ENCODE results near the gene JMJD8. TPM values are rescaled to one million over a fixed set of nuclear protein-coding genes. Genes with fewer than 3 reads are reported as not detected.
"Not testable (repeated sequence)": the region's sequence is repeated elsewhere in the genome, so short reads cannot be mapped to it uniquely, and the experiment has no call there.

The JMJD8 gene
- total RNA-seq, 1 donor from 2014 or later = 46.1 TPM

DNA sequence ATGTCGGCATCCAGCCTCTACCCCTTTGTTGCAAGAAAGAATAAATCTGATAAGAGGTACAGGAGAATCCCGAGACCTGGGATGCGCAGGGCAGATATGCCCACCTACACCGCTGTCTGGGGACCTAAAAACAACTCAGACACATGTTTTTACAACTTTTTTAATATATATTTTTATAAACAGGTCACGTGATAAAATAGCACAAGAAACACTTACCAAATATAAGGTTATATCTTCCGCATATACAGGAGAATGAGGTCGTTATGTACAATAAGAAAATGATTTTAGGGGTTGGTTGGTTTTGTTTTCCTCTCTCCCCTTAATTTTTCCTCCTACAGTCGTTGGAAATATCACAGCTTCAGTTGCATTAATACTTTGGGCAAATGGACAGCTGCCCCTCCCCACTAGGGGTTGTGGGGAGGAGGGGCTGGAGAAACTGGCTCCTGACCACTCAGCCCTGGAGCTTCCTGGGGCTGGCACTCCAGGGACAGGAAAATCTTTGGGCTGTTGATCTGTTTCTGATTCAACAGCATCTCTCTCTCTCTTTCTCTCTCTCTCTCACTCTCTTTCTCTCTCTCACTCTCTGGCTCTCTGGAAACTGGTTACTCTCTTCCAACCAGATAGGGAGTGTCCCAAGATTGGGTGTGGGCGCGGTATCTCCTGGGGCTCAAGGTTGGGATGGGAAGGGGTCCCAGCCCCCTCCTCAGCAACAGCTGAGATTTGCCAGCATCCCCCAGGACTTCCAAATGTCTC lies 8.4 kb upstream of the JMJD8 start:
- DNase-seq (ENCODE audit: low spot score in 2 of 2, unreplicated experiment in 2 of 2) = no peak
- H3K9me3 Mint-ChIP-seq = no peaks in the 10 kb centered on the region
- H3K4me3 Mint-ChIP-seq = peak overlapping the region; percentile 6
- H3K36me3 Mint-ChIP-seq = no peaks in the 10 kb centered on the region
- H3K27ac Mint-ChIP-seq = no peak overlapping the region
- peaks cover 62% of the 10 kb centered on the region for H3K27me3 Mint-ChIP-seq (ENCODE audit: low read depth)
- TF ChIP-seq, protein P1, sequence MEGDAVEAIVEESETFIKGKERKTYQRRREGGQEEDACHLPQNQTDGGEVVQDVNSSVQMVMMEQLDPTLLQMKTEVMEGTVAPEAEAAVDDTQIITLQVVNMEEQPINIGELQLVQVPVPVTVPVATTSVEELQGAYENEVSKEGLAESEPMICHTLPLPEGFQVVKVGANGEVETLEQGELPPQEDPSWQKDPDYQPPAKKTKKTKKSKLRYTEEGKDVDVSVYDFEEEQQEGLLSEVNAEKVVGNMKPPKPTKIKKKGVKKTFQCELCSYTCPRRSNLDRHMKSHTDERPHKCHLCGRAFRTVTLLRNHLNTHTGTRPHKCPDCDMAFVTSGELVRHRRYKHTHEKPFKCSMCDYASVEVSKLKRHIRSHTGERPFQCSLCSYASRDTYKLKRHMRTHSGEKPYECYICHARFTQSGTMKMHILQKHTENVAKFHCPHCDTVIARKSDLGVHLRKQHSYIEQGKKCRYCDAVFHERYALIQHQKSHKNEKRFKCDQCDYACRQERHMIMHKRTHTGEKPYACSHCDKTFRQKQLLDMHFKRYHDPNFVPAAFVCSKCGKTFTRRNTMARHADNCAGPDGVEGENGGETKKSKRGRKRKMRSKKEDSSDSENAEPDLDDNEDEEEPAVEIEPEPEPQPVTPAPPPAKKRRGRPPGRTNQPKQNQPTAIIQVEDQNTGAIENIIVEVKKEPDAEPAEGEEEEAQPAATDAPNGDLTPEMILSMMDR (IDR thresholded peaks at IDR 0.05; ENCODE audit: unreplicated experiment) = no peak
- H3K4me1 Mint-ChIP-seq = peaks cover 20% of the 10 kb centered on the region

DNA sequence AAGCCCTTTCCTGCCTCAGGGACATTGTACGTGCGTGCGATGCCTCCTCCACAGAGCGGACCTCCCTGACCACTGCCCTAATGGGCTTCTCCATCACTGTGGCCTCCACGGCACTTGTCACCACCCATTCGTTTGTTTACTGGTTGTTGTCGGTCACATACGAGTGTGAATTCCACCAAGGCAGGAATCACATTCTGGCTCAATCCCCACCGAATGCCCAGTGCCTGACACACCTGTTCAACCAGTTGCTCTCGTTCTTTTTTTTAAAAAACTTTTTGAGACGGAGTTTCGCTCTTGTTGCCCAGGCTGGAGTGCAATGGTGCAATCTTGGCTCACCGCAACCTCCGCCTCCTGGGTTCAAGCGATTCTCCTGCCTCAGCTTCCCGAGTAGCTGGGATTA lies 7.1 kb upstream of the JMJD8 start:
- not testable (repeated sequence) for H3K9me3 Mint-ChIP-seq; H3K27ac Mint-ChIP-seq; H3K36me3 Mint-ChIP-seq; DNase-seq (ENCODE audit: low spot score in 2 of 2, unreplicated experiment in 2 of 2)
- Mint-ChIP-seq H3K4me3 (peak overlapping the region; percentile 89), H3K27me3 (ENCODE audit: low read depth) (peaks cover 51% of the 10 kb centered on the region), H3K4me1 (peaks cover 20% of the 10 kb centered on the region)

DNA sequence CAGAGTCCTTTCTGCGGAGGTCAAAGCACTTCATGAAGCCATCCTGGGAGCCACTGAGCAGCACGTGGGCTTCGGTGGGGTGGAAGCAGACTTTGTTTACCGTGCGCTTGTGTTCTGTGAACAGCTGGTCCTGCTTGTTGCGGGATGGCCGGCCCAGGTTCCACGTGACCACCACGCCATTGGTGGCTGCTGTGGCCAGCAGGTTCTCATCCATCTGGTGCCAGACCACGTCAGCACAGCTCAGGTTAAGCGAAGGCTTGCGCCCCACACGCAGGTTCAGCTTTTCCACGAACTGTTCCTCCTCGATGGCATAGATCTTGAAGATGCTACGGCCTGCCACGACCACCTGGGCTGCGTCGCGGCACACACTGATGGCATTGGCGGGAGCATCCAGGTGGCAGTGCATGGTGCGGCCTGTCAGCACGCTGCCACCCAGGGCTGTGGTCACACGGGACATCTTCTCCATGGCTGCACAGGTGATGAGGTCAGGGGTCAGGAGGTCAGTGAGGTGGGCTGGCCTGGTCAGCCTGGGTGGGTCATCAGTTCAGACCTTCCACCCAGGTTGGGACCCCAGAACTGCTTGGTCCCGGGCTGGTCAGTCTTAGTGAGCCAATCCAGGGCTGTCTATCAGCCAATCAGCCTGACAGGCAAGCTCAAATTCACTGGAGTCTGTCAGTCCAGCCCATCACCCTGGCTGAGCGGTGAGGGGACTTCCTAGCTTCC lies 5.2 kb upstream of the JMJD8 start:
- Mint-ChIP-seq H3K9me3 (no peaks in the 10 kb centered on the region), H3K4me3 (peak overlapping the region; percentile 89), H3K36me3 (peaks cover 2% of the 10 kb centered on the region), H3K4me1 (peaks cover 17% of the 10 kb centered on the region), H3K27me3 (ENCODE audit: low read depth) (peaks cover 35% of the 10 kb centered on the region), H3K27ac (no peak overlapping the region)
- no peak for DNase-seq (ENCODE audit: low spot score in 2 of 2, unreplicated experiment in 2 of 2)
- TF ChIP-seq, protein P1 (IDR thresholded peaks at IDR 0.05; ENCODE audit: unreplicated experiment) = no peak

DNA sequence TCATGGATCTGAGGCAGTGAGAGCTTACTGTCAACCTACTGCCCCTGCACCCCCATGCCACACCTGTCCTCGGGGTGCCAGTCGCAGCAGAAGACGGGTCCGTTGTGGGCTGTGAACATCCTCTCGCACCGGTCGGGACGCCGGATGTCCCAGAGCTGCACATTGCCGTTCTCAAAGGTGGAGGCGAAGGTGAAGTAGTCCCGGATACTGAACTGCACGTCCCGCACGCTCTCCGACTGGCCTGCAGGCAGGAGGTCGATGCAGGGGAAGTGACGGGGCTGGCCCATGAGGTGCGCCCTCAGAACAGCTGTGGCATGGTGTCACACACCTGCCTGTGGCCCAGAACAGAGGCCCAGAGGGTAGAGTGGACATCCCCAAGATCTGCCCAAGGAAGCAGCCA lies 3.4 kb upstream of the JMJD8 start:
- no peak for DNase-seq (ENCODE audit: low spot score in 2 of 2, unreplicated experiment in 2 of 2)
- Mint-ChIP-seq H3K27me3 (ENCODE audit: low read depth) (peaks cover 19% of the 10 kb centered on the region), H3K36me3 (peaks cover 3% of the 10 kb centered on the region), H3K27ac (no peak overlapping the region), H3K9me3 (no peaks in the 10 kb centered on the region), H3K4me3 (peak overlapping the region; percentile 6), H3K4me1 (peaks cover 18% of the 10 kb centered on the region)
- TF ChIP-seq, protein P1 (IDR thresholded peaks at IDR 0.05; ENCODE audit: unreplicated experiment) = no peak

DNA sequence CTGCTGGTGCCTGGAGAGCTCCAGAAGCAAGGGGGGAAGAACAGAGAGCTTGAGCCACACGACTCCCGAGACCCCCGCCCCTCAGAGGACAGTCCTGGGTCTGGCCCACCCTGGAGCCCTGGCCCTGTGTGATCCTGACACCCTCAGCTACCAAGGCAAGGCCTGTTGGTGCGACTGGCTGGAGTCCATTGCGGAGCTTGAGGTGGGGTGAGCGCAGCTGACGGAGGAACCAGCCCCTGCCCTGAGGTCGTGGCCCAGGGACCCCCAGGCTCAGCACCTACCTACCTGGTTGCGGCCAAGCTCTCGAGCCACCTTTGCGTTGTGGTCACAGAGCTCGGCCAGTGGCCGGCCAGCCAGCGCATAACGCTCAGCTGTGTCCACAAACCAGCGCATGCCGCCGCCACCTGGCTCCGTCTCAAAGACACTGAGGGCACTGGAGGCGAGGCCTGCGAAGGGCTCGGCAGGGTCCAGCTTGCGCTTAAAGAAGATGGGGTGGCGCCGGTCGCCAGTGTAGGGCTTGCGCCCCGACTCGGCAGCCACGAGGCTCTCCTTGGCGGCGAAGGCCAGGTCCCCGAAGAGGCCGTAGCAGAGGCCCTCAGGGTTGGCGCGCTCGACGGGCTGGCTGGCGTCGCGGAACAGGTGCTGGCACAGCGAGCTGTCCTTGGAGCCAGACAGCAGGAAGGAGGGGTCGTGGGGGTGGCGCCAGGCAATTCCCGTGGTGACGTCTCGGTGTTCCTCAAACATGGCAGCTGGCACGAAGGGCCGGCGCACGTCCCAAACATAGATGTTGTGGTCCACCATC lies 2.5 kb upstream of the JMJD8 start:
- peaks cover 11% of the 10 kb centered on the region for H3K27me3 Mint-ChIP-seq (ENCODE audit: low read depth)
- H3K9me3 Mint-ChIP-seq = no peaks in the 10 kb centered on the region
- no peak for DNase-seq (ENCODE audit: low spot score in 2 of 2, unreplicated experiment in 2 of 2)
- H3K4me1 Mint-ChIP-seq = peaks cover 22% of the 10 kb centered on the region
- TF ChIP-seq, protein P1 (IDR thresholded peaks at IDR 0.05; ENCODE audit: unreplicated experiment) = no peak
- peaks cover 10% of the 10 kb centered on the region for H3K36me3 Mint-ChIP-seq
- H3K27ac Mint-ChIP-seq = no peak overlapping the region
- peak overlapping the region; percentile 30 for H3K4me3 Mint-ChIP-seq

All from mesothelial cell of epicardium (in vitro differentiated cells).